Dendritic cell treated with granulocyte-macrophage colony-stimulating factor and Interleukin-4, amounts not matched to agents 40 ng/mL and 50 ng/mL, for 4 days (primary cell): ENCODE results near the gene CBFA2T3.

Experiments
- H3K27ac Mint-ChIP-seq: one replicate; pipeline ENCODE4 v1.8.0; 2022; ENCODE audit warnings: mild to moderate bottlenecking, mixed read lengths
- H3K27me3 Mint-ChIP-seq: one replicate; pipeline ENCODE4 v1.8.0; 2022; ENCODE audit warnings: mild to moderate bottlenecking, mixed read lengths
- H3K36me3 Mint-ChIP-seq: one replicate; pipeline ENCODE4 v1.8.0; 2022; ENCODE audit warnings: low read depth, mixed read lengths
- H3K4me1 Mint-ChIP-seq: one replicate; pipeline ENCODE4 v1.8.0; 2022; ENCODE audit warnings: low read depth, mixed read lengths
- H3K4me3 Mint-ChIP-seq: one replicate; pipeline ENCODE4 v1.8.0; 2022; ENCODE audit warnings: mild to moderate bottlenecking, moderate library complexity, mixed read lengths
- H3K9me3 Mint-ChIP-seq: one replicate; pipeline ENCODE4 v1.8.0; 2022; ENCODE audit warnings: mixed read lengths
- intact Hi-C: fragments of 100-400 bp; cut with micrococcal nuclease; formaldehyde crosslinking; loops from one replicate; pipeline ENCODE4 v1.15.0; 2022

Gene CBFA2T3

DNA sequence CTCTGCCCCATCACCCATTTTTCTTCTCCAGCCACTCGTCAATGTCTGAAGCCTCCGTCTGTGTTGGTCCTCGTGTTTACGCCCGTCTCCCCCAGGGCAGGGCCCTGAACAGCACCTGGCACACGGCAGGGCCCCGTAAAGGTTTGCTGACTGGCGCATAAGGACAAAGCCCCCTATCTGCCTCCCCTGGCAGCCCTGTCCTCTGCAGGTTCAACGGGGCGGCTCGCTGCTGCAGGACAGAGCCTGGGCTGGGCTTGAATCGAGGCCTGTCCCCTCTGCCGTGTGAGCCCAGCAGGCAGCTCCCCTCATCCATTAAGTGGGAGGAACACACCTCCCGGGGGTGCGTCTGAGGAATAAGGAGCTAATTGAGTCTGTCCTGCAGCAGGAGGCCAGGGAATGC lies 64.5 kb downstream of the CBFA2T3 start:
- no peaks in the 10 kb centered on the region for H3K9me3 Mint-ChIP-seq
- intact Hi-C loops = no loop called here
- H3K27ac Mint-ChIP-seq = no peak overlapping the region
- peaks cover 6% of the 10 kb centered on the region for H3K4me1 Mint-ChIP-seq
- H3K4me3 Mint-ChIP-seq = no peak overlapping the region
- peaks cover 68% of the 10 kb centered on the region for H3K36me3 Mint-ChIP-seq
- no peaks in the 10 kb centered on the region for H3K27me3 Mint-ChIP-seq

DNA sequence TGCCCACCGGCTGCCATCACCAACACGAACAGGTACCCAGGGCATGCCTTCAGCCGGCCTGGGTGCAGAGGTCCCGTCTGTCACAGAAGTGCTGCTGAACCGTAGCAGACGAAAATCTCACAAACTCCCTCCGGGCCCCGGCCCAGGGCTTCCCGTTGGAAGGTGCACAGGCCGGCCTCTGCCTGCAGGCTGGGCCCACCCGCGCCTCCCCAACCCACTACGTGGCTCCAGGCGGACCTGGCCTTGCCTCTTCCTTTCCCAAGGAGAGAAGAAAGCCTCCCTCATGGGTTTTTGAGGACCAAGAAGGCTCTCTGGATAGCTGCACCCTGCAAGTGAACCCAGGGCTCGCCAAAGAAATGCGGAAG lies 65.1 kb downstream of the CBFA2T3 start:
- H3K4me3 Mint-ChIP-seq = no peak overlapping the region
- peaks cover 64% of the 10 kb centered on the region for H3K36me3 Mint-ChIP-seq
- no peak overlapping the region for H3K27ac Mint-ChIP-seq
- intact Hi-C loops = no loop called here
- peaks cover 6% of the 10 kb centered on the region for H3K4me1 Mint-ChIP-seq
- no peaks in the 10 kb centered on the region for H3K9me3 Mint-ChIP-seq
- no peaks in the 10 kb centered on the region for H3K27me3 Mint-ChIP-seq

DNA sequence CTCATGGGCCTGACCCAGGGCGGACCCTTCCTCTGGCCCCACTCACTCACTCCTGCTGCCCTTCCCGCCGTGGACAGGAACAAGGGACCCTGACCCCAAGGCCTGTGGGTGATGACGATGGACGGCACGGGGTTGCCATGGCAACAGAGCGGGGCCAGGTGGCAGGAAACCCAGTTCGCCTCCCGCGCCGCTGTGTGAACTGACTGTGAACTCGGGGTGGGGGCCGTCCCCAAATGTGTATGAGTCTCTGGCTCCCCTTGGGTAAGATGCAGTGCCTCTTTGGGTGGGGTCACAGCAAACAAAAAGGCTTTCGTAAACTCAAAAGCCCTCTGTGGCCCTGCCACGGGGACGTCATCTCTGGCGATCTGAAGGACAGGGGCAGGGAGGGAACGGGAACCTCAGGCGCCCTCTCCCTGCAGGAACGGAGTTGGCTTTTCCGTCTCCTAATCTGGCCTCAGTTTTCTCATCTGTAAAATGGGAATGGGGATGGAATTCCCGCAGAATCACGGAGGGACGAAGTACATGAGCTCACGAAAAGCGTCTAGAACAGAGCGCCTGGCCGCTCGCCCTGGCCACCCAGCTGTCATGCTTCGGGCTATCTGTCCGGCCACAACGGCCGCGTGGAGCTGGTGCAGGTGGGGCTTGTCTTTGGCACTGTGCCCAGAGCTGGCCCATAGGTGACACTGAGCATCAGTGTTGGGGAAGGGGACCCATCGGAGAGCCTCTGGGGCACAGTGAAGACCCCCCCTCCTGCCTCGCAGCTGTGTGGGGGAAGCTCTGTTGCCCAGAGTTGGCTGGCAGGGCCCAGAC lies 65.7 kb downstream of the CBFA2T3 start:
- Mint-ChIP-seq H3K4me1 (peaks cover 8% of the 10 kb centered on the region), H3K4me3 (no peak overlapping the region), H3K36me3 (peaks cover 58% of the 10 kb centered on the region), H3K9me3 (no peaks in the 10 kb centered on the region), H3K27ac (no peak overlapping the region), H3K27me3 (no peaks in the 10 kb centered on the region)
- intact Hi-C loops = no loop called here

DNA sequence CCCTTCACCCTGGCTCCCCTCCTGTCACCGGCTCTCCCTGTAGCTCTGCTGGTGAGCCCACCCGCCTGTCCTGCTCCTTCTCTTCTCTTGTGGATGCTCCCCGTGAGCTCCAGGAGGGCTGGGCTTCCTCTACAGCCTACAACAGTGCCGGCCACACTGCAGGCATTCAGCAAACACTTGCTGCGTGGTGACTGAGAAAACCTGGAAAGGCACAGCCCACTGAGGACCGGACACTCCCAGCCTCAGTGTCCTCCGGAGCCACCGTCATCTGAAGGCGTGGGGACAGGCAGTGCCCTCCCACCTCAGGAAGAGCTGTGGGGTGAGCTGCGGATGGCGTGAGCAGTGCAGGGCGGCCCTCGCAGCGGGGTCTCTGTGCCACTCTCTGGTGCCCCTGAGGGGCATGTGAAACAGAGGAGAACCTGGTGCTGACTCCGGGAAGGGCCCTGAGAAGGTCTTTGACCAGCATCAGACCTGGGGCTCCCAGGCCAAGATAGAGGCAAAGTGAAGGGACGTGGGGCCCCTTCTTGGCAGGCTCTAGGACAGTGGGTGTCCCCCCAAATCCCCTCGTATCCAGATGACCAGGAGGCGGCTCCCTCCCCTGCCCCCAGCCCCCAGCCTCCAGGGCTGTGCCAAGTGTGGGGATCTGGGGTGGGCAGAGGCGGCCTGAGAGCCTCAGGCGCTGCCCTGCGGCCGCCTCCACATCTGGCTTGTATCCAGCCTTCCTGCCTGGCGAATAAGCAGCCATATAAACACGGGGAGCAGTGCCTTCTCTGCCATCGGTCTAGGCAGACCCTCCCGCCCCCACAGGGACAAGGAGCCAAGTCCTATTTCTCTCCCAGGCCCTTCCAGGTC lies 66.5 kb downstream of the CBFA2T3 start:
- H3K4me1 Mint-ChIP-seq = peaks cover 12% of the 10 kb centered on the region
- H3K27ac Mint-ChIP-seq = no peak overlapping the region
- intact Hi-C loops = no loop called here
- no peaks in the 10 kb centered on the region for H3K9me3 Mint-ChIP-seq
- H3K4me3 Mint-ChIP-seq = no peak overlapping the region
- H3K36me3 Mint-ChIP-seq = peaks cover 54% of the 10 kb centered on the region
- H3K27me3 Mint-ChIP-seq = no peaks in the 10 kb centered on the region

DNA sequence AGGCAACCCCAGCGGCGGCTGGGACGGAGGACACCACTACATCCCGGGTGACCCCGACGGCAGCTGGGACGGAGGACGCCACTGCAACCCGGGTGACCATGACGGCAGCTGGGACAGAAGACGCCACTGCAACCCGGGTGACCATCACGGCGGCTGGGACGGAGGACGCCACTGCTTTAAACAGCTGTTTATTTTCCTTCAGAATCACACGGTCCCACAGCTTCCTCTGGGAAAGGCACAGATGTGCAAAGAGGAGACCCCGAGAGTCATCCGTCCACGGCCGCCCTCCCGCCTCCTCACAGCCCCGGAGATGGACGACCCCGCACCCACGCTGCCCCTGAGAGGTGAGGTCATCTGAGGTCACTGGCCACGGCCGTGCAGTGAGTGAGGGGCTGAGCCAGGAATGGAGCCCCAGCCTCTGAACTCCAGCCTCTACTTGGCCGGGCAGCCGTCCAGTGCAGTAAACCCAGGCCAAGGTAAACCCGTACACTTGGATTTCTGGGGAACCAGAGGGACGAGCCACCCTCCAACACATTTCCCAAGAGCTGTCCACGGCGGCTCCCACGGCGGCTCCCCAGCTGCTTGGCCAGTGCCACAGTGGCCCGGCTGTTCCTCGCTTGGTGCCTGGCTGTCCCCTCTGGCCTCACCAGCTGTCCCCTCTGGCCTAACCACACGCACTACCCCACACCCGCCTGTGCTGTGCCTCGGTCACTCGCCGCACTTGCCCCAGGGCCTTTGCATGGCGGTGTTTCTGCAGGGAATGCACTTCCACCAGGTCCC lies 67.4 kb downstream of the CBFA2T3 start:
- Mint-ChIP-seq H3K36me3 (peaks cover 54% of the 10 kb centered on the region), H3K27me3 (no peaks in the 10 kb centered on the region), H3K27ac (no peak overlapping the region), H3K4me3 (no peak overlapping the region), H3K9me3 (no peaks in the 10 kb centered on the region), H3K4me1 (peaks cover 19% of the 10 kb centered on the region)
- intact Hi-C loops = no loop called here

DNA sequence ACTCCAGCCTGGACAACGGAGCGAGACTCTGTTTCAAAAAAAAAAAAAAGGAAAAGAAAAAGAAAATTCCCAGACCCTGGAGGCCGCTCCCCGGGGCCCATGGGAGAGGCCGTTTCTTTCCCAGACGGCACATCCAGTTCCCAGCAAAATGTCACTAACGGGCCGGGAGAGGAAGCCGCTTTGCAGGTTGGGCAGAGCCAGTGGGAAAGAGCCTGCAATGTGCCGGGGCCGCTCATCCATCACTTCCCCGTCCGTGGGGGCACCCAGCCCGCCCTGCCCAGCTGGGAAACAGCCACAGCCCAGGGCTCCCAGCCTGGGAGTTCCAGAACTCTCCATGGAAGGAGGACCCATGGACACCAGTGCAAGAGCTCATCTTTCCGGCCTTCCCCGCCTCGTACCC lies 68.7 kb downstream of the CBFA2T3 start:
- no peaks in the 10 kb centered on the region for H3K9me3 Mint-ChIP-seq
- peaks cover 19% of the 10 kb centered on the region for H3K4me1 Mint-ChIP-seq
- H3K4me3 Mint-ChIP-seq = no peak overlapping the region
- no peak overlapping the region for H3K27ac Mint-ChIP-seq
- intact Hi-C loops = no loop called here
- H3K27me3 Mint-ChIP-seq = no peaks in the 10 kb centered on the region
- H3K36me3 Mint-ChIP-seq = peaks cover 51% of the 10 kb centered on the region

DNA sequence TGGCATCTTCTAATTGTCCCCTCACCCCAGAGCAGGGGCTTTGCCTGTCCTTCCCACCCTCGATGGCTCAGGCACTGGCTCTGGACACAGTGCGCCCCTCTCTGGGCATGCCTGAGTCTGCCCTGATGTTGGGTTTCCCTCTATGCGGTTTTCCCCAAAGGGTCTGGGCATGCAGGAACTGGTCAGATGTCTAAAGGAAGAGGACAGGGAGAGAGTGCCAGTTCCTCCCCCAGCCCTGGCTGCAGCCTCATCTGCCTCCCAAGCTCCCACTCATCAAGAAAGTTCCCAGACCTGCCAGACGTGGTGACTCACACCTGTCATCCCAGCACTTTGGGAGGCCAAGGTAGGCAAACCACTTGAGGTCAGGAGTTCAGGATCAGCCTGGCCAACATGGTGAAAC lies 69.2 kb downstream of the CBFA2T3 start:
- Mint-ChIP-seq H3K9me3 (no peaks in the 10 kb centered on the region), H3K4me3 (no peak overlapping the region), H3K27me3 (no peaks in the 10 kb centered on the region), H3K36me3 (peaks cover 51% of the 10 kb centered on the region), H3K27ac (no peak overlapping the region), H3K4me1 (peaks cover 19% of the 10 kb centered on the region)
- intact Hi-C loops = no loop called here

DNA sequence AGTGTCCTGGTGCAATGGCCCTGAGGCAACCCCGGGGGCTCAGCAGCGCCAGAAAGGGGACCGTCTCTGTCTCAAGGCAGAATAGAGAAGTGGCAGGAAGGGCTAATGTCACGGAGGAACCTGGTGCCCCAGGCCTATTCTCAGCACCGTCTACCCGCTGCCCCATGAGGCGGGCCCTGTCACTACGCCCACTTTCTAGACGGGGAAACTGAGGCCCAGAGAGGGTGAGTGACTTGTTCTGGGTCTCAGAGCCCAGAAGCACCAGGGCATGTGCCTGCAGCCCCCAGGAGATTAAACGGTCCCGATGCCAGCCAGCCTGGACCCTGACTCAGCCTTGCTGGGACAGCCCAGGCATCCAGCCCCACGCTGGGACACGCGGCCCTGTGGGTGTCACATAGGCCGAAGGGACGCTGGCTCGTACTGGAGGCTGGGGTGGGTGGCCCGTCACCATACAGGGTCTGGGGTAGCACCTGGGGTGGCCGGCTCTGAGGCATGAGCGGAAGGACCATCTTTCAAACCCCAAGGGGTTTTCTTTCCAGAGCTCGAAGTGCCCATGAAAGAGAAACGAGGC lies 70.4 kb downstream of the CBFA2T3 start:
- H3K36me3 Mint-ChIP-seq = peaks cover 52% of the 10 kb centered on the region
- intact Hi-C loops = no loop called here
- no peaks in the 10 kb centered on the region for H3K27me3 Mint-ChIP-seq
- no peak overlapping the region for H3K27ac Mint-ChIP-seq
- peaks cover 19% of the 10 kb centered on the region for H3K4me1 Mint-ChIP-seq
- H3K4me3 Mint-ChIP-seq = no peak overlapping the region
- no peaks in the 10 kb centered on the region for H3K9me3 Mint-ChIP-seq

DNA sequence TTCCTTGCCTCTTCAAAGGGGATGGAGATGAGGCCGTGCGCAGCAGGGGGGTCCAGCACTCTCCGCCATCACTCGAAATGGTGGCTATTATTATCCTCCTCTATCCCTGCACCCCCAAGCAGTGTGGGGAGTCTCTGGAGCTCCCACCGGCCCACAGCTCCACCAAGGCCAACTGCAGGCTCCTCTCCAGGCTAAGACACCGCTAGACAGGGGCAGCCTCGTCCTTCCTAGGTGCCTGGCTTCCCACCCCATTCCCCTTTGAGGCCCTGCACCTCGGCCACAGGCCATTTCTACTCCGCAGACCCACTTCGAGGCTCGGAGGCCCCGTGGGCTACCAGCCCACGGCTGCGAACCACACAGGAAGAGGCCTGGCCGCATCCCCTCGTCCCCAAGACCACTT lies 71.0 kb downstream of the CBFA2T3 start:
- intact Hi-C loops = no loop called here
- Mint-ChIP-seq H3K4me1 (peaks cover 19% of the 10 kb centered on the region), H3K4me3 (no peak overlapping the region), H3K27ac (no peak overlapping the region), H3K36me3 (peaks cover 52% of the 10 kb centered on the region), H3K27me3 (no peaks in the 10 kb centered on the region), H3K9me3 (no peaks in the 10 kb centered on the region)

DNA sequence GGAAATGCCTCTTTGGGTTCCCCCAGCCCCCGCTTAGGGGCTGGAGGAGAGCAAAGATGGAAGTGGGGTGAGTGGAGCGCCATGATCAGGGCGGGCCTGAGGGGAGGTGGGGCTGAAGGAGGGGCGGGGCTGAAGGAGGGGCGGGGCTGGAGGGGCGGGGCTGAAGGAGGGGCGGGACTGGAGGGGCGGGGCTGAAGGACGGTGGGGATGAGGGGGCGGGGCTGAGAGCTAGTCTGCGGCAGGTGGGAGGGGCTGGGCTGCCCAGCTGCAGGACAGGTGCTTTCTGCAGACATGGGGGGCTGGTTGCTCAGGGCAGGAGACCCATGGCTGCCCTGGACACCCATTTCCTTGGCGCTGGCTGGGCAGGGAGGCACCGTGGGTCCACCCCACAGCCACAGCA lies 71.4 kb downstream of the CBFA2T3 start:
- Mint-ChIP-seq H3K27me3 (no peaks in the 10 kb centered on the region), H3K4me3 (no peak overlapping the region), H3K36me3 (peaks cover 57% of the 10 kb centered on the region), H3K9me3 (no peaks in the 10 kb centered on the region), H3K27ac (no peak overlapping the region), H3K4me1 (peaks cover 19% of the 10 kb centered on the region)
- intact Hi-C loops = no loop called here

DNA sequence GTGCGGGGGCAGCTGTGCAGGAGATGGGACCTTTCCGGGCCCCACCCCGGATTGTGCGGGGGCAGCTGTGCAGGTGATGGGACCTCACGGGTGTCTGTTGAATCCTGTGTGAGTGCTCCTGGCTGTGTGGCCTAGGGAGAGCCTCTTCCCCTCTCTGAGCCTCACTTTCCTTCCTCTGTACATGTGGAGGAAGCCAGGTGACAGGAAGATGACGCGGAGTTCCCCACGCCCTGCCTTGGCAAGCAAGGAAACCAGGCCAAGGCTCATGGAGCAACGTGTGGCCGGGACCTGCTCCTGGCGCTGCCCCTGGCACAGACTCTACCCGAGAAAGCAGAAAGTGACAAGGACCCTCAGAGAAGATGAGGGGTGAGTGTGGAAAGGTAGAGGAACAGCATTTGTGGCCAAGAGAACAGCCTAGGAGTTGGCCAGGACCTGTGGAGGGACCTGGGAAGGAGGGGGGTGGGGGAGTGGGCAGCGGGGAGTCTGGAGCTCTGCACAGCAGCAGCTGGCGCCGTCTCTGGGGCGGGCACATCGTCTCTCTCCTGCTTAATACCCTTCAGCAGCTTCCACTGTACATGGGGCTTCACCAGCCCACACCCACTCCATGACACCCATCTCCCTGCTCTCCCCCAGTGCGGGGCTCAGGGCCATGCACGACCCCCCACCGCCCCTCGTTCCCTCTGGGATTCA lies 72.2 kb downstream of the CBFA2T3 start:
- H3K27me3 Mint-ChIP-seq = no peaks in the 10 kb centered on the region
- H3K4me1 Mint-ChIP-seq = peaks cover 13% of the 10 kb centered on the region
- no peaks in the 10 kb centered on the region for H3K9me3 Mint-ChIP-seq
- H3K36me3 Mint-ChIP-seq = peaks cover 57% of the 10 kb centered on the region
- H3K27ac Mint-ChIP-seq = no peak overlapping the region
- H3K4me3 Mint-ChIP-seq = no peak overlapping the region
- intact Hi-C loops = no loop called here

DNA sequence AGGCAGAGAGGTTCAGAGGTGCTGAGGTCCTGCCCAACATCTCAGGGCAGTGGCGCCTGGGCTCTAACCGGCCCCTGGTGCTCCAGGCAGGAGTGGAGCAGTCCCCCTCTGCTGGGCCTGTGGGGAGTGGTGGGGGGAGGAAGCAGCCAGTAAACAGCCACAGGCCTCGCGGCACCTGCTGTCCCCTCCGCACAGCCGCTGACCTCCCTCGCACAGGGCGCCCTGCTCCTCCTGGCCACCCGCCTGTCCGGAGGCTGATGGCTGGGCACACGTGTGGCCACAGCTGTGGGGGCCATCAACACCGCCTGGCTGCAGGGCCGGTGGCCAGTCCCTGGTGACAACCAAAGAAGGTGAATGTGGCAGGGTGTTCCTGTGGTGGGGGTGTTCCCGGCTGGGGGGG lies 73.7 kb downstream of the CBFA2T3 start:
- Mint-ChIP-seq H3K4me1 (peaks cover 13% of the 10 kb centered on the region), H3K4me3 (no peak overlapping the region), H3K36me3 (peaks cover 57% of the 10 kb centered on the region), H3K9me3 (no peaks in the 10 kb centered on the region), H3K27ac (no peak overlapping the region), H3K27me3 (no peaks in the 10 kb centered on the region)
- intact Hi-C loops = no loop called here

DNA sequence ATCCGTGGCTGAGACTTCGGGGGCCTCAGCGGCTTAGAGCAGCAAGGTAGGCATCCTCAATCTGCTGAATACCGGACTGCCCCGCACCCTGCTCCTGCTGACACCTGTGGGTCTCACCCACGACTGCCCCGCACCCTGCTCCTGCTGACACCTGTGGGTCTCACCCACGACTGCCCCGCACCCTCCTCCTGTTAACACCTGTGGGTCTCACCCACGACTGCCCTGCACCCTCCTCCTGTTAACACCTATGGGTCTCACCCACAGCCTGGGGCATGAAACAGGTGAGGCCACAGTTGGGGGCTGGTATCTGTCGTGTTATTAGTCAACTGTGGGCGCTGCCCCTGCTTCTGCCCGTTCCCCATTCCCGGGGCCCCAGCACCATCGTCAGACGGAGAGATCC lies 74.3 kb downstream of the CBFA2T3 start:
- H3K9me3 Mint-ChIP-seq = no peaks in the 10 kb centered on the region
- H3K36me3 Mint-ChIP-seq = peaks cover 62% of the 10 kb centered on the region
- H3K4me3 Mint-ChIP-seq = no peak overlapping the region
- H3K27me3 Mint-ChIP-seq = no peaks in the 10 kb centered on the region
- H3K27ac Mint-ChIP-seq = no peak overlapping the region
- peaks cover 13% of the 10 kb centered on the region for H3K4me1 Mint-ChIP-seq
- intact Hi-C loops = no loop called here
